Coronary artery (tissue), 2 donors: Measurements from ENCODE around the gene OR11H7.
"Not testable (repeated sequence)": the region's sequence is repeated elsewhere in the genome, so short reads cannot be mapped to it uniquely, and the experiment has no call there.

ENCODE experiments used
- DNase-seq: peaks from one replicate; pipeline ENCODE4 v3.0.0-alpha.2; 2017; ENCODE audit warnings: low spot score
- H3K27ac ChIP-seq, 2 donors: fragments of 200-600 bp; sonication (generic); one replicate each; pipeline ENCODE4 v1.5.1; 2016 to 2019
- H3K4me3 ChIP-seq: fragments of 200-600 bp; sonication (generic); 2 replicates; pipeline ENCODE4 v1.5.1; 2016; ENCODE audit warnings: mild to moderate bottlenecking, moderate library complexity
- CTCF ChIP-seq: fragments of 200-600 bp; sonication (generic); IDR thresholded peaks from one replicate; pipeline ENCODE4 v1.5.1; 2019; ENCODE audit warnings: antibody characterized with exemption

OR11H7 gene

GRCh38 chr14:20194101-20194500 lies 34.7 kb upstream of the OR11H7 start:
- no peak for DNase-seq
- Histone ChIP-seq H3K4me3 (no peak overlapping the region), H3K27ac (no peak overlapping the region)
- no peak for TF ChIP-seq CTCF

- not testable (repeated sequence) for H3K4me3 ChIP-seq, DNase-seq, H3K27ac ChIP-seq
These were observed 33.6 kb upstream of the OR11H7 start for GRCh38 chr14:20195170-20195569.

GRCh38 chr14:20195911-20196310 lies 32.9 kb upstream of the OR11H7 start:
- TF ChIP-seq CTCF = no peak
- no peak overlapping the region for H3K27ac ChIP-seq
- no peak for DNase-seq

GRCh38 chr14:20197459-20197858 lies 31.3 kb upstream of the OR11H7 start:
- H3K27ac ChIP-seq = no peak overlapping the region
- no peak for TF ChIP-seq CTCF
- DNase-seq = no peak
- no peak overlapping the region for H3K4me3 ChIP-seq

More at GRCh38 chr14:20195911-20196310, 32.9 kb upstream of the OR11H7 start:
- H3K4me3 ChIP-seq = no peak overlapping the region

- H3K27ac ChIP-seq = no peak overlapping the region
- no peak for TF ChIP-seq CTCF
- DNase-seq = no peak
- H3K4me3 ChIP-seq = no peak overlapping the region
These were observed 29.8 kb upstream of the OR11H7 start for GRCh38 chr14:20198991-20199390.

- no peak for TF ChIP-seq CTCF
- no peak for DNase-seq
- Histone ChIP-seq H3K27ac (no peak overlapping the region), H3K4me3 (no peak overlapping the region)
These were observed 24.1 kb upstream of the OR11H7 start for GRCh38 chr14:20204721-20205120.

GRCh38 chr14:20209595-20209994 lies 19.2 kb upstream of the OR11H7 start:
- no peak for TF ChIP-seq CTCF
- Histone ChIP-seq H3K4me3 (no peak overlapping the region), H3K27ac (no peak overlapping the region)
- no peak for DNase-seq

- DNase-seq, H3K4me3 ChIP-seq, H3K27ac ChIP-seq: not testable (repeated sequence)
These were observed 16.4 kb upstream of the OR11H7 start for GRCh38 chr14:20212406-20212805.
